Neutrophil (primary cell): ENCODE data around the gene TEX50.
"Not testable (repeated sequence)": the region's sequence is repeated elsewhere in the genome, so short reads cannot be mapped to it uniquely, and the experiment has no call there.

Source experiments
- H3K27ac ChIP-seq: fragments of 200-600 bp; sonication (generic); 2 replicates; pipeline ENCODE4 v1.5.1; 2016; ENCODE audit warnings: mild to moderate bottlenecking, moderate library complexity
- H3K27me3 ChIP-seq: fragments of 200-600 bp; sonication (generic); 2 replicates; pipeline ENCODE4 v1.6.0; 2016; ENCODE audit warnings: mild to moderate bottlenecking
- H3K36me3 ChIP-seq: fragments of 200-600 bp; sonication (generic); 2 replicates; pipeline ENCODE4 v1.5.1; 2017
- H3K4me1 ChIP-seq, 2 experiments: fragments of 200-600 bp in 1 of 2; sonication (generic) in 1 of 2; 1 replicate in 1 of 2; 2 replicates in 1 of 2; pipeline versions ENCODE4 v1.5.1 to v1.6.1; 2013 to 2016; ENCODE audit warnings: low read depth in 1 of 2, low read length in 1 of 2, mild to moderate bottlenecking in 1 of 2, moderate library complexity in 1 of 2; ENCODE audit not compliant: control insufficient read depth in 1 of 2, insufficient read depth in 1 of 2
- H3K4me3 ChIP-seq, 2 experiments: fragments of 200-600 bp in 1 of 2; sonication (generic) in 1 of 2; 1 replicate in 1 of 2; 2 replicates in 1 of 2; pipeline ENCODE4 v1.5.1; 2013 to 2016; ENCODE audit warnings: low read depth in 1 of 2, low read length in 1 of 2, mild to moderate bottlenecking in 1 of 2, moderate library complexity in 1 of 2
- H3K9me3 ChIP-seq: fragments of 200-600 bp; sonication (generic); 2 replicates; pipeline ENCODE4 v1.5.1; 2016
- TF ChIP-seq, protein P1 (sequence below): fragments of 200-600 bp; sonication (generic); IDR thresholded peaks from 2 replicates; pipeline ENCODE4 v1.5.1; 2016; ENCODE audit warnings: antibody characterized with exemption

TEX50 gene

DNA sequence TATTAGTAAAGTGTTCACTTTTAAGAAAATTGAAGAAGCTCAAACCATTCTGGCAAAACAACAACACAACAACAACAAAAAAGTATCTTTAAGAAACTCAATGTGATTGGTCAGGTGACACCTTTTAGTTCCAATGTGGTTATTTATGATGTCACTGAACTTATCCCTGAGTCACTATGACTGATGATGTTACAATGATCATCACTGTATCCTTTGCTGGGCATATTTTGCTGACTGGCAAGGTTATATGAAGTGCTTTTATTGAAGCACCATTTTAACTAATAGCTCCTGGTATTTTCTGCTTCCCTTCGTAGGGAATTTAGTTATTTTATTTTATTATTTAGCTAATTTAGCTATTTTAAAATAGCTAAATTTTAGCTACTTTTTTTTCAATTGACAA, at the start of gene TEX50:
TSS of gene TEX50 (plus strand) at position 223 of the 400 bp plus-strand sequence. CDS start 184 bp downstream, outside the sequence.
- no peaks in the 10 kb centered on the region for H3K36me3 ChIP-seq
- no peaks in the 10 kb centered on the region for H3K4me1 ChIP-seq
- H3K4me3 ChIP-seq: no peak within 1 kb of the TSS
- H3K9me3 ChIP-seq: no peaks in the 10 kb centered on the region
- TF ChIP-seq, protein P1, sequence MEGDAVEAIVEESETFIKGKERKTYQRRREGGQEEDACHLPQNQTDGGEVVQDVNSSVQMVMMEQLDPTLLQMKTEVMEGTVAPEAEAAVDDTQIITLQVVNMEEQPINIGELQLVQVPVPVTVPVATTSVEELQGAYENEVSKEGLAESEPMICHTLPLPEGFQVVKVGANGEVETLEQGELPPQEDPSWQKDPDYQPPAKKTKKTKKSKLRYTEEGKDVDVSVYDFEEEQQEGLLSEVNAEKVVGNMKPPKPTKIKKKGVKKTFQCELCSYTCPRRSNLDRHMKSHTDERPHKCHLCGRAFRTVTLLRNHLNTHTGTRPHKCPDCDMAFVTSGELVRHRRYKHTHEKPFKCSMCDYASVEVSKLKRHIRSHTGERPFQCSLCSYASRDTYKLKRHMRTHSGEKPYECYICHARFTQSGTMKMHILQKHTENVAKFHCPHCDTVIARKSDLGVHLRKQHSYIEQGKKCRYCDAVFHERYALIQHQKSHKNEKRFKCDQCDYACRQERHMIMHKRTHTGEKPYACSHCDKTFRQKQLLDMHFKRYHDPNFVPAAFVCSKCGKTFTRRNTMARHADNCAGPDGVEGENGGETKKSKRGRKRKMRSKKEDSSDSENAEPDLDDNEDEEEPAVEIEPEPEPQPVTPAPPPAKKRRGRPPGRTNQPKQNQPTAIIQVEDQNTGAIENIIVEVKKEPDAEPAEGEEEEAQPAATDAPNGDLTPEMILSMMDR: no peak
- no peak within 1 kb of the TSS for H3K27ac ChIP-seq
- H3K27me3 ChIP-seq: no peaks in the 10 kb centered on the region

- TF ChIP-seq, protein P1: no peak
These were observed 44.6 kb upstream of the TEX50 start for GRCh38 chr1:173590557-173590956.

GRCh38 chr1:173591138-173591537, 44.0 kb upstream of the TEX50 start:
- not testable (repeated sequence) for H3K4me3 ChIP-seq, H3K4me1 ChIP-seq, H3K9me3 ChIP-seq, H3K27ac ChIP-seq, H3K36me3 ChIP-seq, H3K27me3 ChIP-seq

More at GRCh38 chr1:173590557-173590956, 44.6 kb upstream of the TEX50 start:
- Histone ChIP-seq H3K27me3 (no peaks in the 10 kb centered on the region), H3K36me3 (no peaks in the 10 kb centered on the region), H3K4me1 (no peaks in the 10 kb centered on the region), H3K27ac (no peak overlapping the region), H3K9me3 (no peaks in the 10 kb centered on the region), H3K4me3 (no peak overlapping the region)

- Histone ChIP-seq H3K27me3 (no peaks in the 10 kb centered on the region), H3K4me1 (no peaks in the 10 kb centered on the region)
- TF ChIP-seq, protein P1: no peak
These were observed 38.9 kb upstream of the TEX50 start for GRCh38 chr1:173596097-173596825.

DNA sequence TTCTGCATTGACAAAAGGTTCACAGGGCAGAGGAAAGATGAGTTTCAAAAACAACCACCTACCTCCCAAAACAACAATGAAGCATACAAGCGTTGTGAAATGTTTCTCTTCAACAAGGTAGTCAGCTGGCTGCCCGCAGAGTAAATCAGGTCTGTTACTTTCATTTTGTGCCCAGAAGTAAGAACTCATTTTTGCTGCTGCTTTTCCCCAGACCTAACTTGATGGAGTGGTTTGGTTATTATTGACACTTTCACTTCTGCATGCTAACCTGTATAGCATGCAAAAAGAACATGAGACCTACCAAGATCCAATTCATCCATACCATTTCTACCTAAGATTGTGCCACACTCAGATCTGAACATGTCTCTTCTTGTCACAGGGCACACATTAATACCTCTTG, 33.5 kb upstream of the TEX50 start:
- Histone ChIP-seq H3K36me3 (no peaks in the 10 kb centered on the region), H3K4me1 (no peaks in the 10 kb centered on the region), H3K4me3 (no peak overlapping the region), H3K27me3 (no peaks in the 10 kb centered on the region), H3K9me3 (no peaks in the 10 kb centered on the region), H3K27ac (no peak overlapping the region)
- TF ChIP-seq, protein P1: no peak

More at GRCh38 chr1:173596097-173596825, 38.9 kb upstream of the TEX50 start:
- Histone ChIP-seq H3K27ac (no peak overlapping the region), H3K36me3 (no peaks in the 10 kb centered on the region), H3K4me3 (no peak overlapping the region), H3K9me3 (no peaks in the 10 kb centered on the region)

- no peak within 1 kb of the TSS for H3K4me3 ChIP-seq
- H3K27me3 ChIP-seq: no peaks in the 10 kb centered on the region
- no peaks in the 10 kb centered on the region for H3K4me1 ChIP-seq
- no peaks in the 10 kb centered on the region for H3K36me3 ChIP-seq
- no peaks in the 10 kb centered on the region for H3K9me3 ChIP-seq
- no peak within 1 kb of the TSS for H3K27ac ChIP-seq
- TF ChIP-seq, protein P1: no peak
These were observed 32.0 kb upstream of the TEX50 start, which contains the start of gene SLC9C2 for GRCh38 chr1:173603056-173603591. SLC9C2 (minus strand) TSS chr1:173603072; CDS start chr1:173601776, 1,296 bp downstream.
